ENCODE results near the gene MBP. TPM values are rescaled to one million over a fixed set of nuclear protein-coding genes. Genes with fewer than 3 reads are reported as not detected.
"Not testable (repeated sequence)": the region's sequence is repeated elsewhere in the genome, so short reads cannot be mapped to it uniquely, and the experiment has no call there.

The MBP gene
- total RNA-seq, 1 donor from 2014 or later: 7.7 TPM

DNA sequence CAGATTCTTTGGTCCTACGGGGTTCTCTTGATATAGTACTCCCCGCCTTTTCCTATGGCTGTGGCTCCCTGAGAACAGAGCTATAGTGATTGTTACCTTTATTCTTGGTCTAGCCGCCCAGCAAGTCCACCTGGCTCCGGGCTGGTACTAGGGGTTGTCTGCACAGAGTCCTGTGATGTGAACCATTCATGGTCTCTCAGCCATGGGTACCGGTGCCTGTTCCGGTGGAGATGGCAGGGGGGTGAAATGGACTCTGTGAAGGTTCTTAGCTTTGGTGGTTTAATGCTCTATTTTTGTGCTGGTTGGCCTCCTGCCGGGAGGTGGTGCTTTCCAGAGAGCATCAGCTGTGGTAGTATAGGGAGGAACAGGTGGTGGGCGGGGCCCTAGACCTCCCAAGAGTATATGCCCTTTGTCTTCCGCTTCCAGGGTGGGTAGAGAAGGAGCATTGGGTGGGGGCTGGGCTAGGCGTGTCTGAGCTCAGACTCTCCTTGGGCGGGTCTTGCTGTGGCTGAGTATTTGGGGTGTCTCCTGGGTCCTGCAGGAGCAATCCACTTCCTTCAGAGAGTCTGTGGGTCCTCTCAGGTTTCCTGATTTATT, 166.9 kb downstream of the MBP start:
- FAIRE-seq; DNase-seq (ENCODE audit: low spot score in 2 of 2): not testable (repeated sequence)

DNA sequence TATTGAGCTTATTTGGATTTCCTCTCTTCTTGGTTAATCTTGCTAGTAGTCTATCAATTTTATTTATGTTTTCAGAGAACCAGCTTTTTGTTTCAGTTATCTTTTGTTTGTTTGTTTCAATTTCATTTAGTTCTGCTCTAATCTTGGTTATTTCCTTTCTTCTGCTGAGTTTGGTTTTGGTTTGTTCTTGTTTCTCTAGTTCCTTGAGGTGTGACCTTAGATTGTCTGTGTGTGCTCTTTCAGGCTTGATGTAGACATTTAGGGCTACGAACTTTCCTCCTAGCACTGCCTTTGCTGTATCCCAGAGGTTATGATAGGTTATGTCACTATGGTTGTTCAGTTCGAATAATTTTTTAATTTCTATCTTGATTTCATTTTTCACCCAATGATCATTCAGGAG, 168.6 kb downstream of the MBP start:
- DNase-seq (ENCODE audit: low spot score in 2 of 2): no peak

DNA sequence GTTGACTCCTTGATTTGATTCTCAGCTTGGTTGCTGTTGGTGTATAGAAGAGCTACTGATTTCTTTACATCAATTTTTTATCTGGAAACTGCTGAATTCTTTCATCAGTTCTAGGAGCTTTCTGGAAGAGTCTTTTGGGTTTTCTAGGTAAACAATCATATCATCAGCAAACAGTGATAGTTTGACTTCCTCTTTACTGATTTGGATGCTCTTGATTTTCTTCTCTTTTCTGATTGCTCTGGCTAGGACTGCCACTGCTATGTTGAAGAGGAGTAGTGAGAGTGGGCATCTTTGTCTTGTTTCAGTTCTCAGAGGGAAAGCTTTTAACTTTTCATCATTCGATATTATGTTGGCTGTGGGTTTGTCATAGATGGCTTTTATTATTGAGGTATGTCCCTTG, 169.7 kb downstream of the MBP start:
- no peak for DNase-seq (ENCODE audit: low spot score in 2 of 2)
- no peak for FAIRE-seq

More for the DNA sequence above, 168.6 kb downstream of the MBP start:
- FAIRE-seq: no peak

DNA sequence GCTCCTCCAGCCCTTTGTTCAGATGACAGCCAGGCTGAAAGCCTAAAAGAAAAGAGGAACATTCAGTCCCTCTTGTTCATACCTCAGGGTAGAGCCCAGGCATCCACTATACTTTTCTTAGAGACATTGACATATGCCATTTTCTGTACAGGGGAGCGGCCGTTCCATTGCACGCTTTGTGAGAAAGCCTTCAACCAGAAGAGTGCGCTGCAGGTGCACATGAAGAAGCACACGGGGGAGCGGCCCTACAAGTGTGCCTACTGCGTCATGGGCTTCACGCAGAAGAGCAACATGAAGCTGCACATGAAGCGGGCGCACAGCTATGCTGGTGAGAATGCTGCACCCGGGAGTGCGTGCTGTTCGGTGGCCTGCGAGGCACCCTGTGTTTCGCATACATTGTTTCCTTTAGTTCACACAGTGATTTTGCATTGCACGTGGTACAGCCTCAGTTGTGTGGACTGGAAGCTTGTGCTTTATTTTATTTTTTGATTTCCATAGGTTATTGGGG, 172.0 kb downstream of the MBP start:
- DNase-seq (ENCODE audit: low spot score in 2 of 2): no peak
- no peak for FAIRE-seq

DNA sequence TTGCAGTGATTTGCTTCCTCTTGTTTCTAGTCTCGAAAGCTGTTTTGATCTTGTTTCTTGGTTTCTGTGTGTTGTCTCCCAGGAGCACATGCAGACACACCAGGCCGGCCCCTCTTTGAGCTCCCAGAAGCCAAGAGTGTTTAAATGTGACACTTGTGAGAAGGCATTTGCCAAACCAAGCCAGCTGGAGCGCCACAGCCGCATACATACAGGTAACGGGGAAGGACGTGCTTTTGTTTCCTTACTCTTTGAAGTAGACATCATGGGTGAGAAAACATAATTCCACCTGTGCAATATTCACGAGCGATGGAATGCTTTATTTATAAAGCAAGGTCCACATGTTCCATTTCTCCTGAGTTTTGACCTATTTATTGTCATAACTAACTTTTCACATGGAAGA, 173.0 kb downstream of the MBP start:
- FAIRE-seq: no peak
- DNase-seq (ENCODE audit: low spot score in 2 of 2): no peak

DNA sequence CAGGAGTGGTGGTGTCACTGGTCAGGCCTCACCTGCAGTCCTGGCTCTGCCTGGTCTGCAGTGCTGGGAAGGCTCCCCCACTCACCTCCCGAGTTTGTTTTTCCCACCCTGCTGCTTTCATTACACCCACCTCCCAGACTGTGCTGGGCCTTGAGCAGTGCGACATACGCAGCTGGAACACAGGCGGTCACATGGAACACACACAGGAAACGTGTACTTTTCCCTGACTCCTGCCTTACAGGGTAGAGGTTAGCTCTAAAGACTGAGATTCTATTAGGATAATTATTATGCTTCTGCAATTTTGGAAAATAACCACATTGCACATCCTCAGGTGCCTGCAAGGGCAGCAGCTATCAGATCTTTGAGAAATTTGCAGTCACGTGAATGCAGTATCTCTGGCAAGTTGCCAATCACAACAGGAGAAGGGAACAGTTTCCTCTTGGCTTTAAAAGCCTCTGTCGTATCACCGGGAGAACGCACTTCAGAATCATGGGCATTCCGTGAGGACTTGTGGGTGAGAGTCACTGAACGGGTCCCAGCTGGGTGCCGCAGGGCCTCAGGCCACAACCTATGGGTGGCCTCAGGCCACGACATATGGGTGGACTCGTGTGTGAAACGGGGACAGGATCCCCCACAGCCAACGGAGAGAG, 173.8 kb downstream of the MBP start:
- no peak for FAIRE-seq
- DNase-seq (ENCODE audit: low spot score in 2 of 2): no peak

DNA sequence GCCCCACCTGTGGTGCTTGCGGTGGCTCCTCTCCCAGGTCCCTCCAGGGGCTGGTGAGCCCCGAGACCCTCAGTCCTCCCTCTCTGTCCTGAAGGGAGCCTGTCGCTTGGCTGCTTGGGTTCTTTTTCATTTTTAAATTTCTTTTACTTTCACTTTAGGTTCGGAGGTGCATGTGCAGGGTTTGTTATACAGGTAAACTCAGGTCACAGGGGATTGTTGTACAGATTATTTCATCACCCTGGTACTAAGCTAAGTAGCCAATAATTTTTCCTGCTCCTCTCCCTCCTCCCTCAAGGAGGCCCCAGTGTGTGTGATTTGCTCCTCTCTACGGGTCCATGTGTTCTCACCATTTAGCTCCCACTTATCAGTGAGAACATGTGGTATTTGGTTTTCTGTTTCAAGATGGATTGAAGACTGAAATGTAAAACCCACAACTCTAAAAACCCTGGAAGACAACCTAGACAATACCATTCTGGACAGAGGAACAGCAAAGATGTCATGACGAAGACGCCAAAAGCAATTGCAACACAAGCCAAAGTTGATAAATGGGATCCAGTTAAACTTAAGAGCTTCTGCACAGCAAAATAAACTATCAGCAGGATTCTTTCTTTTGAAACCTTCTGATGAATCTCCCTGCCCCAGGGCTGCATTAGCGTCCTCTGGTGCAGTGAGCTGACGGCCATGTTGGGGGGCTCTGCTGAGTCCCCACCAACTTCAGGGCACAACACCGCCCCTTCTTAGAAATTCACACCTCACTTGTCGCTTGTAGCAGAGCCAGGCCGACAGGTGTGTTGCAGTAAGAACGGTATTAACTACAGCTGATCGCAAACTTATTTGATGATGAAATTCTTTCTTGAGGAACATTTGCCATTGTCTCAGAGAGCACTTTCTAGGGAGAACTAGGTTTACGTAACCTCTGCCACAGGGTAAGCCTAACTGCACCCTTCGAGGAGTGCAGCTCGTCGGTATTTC, 174.9 kb downstream of the MBP start:
- no peak for FAIRE-seq

DNA sequence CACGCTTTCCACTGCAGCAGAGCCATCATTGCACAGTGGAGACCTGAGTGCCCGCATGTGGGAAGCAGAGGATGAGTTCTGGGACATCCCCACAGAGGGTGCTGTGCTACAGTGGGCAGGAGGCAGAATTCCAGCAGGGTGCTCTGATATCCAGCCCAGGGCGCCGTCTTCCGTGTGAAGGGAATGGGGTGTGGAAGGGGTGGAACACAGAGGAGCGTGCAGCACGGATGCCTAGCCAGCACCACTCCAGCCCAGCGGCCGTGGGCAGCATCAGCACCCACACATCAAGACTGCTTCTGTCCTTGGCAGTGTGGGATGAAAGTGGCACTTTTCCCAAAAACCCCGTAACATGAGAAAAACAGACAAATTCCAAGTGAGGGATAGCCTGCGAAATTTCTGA, 175.9 kb downstream of the MBP start:
- DNase-seq (ENCODE audit: low spot score in 2 of 2) (no peak), FAIRE-seq (no peak)

More for the DNA sequence above, 174.9 kb downstream of the MBP start:
- no peak for DNase-seq (ENCODE audit: low spot score in 2 of 2)

DNA sequence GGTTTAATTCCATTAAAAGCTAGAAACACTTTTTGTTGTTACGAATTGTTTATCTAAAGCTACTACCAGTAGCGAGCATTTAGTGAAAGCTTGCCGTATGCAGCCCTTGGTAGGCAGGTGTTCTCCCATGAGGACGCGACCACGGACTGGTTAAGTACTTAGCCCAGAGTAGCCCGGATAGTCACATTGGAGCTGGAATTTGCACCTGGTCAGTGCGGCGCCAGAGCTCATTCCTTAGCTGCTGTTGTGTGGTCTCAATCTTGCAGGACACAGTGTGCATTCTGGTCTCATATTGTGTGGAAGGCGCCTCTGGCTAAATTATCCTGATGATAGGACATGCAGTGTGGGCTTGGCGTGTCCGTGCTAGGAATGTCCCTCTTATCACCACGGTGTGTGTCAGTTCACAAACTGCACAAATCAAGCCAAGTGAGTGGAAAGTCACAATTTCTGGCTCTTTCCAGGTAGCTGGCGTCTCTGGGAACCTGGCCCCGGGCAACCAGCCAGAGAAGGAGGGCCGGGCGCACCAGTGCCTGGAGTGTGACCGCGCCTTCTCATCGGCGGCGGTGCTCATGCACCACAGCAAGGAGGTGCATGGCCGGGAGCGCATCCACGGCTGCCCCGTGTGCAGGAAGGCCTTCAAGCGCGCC, 176.9 kb downstream of the MBP start:
- DNase-seq (ENCODE audit: low spot score in 2 of 2): no peak
- no peak for FAIRE-seq

DNA sequence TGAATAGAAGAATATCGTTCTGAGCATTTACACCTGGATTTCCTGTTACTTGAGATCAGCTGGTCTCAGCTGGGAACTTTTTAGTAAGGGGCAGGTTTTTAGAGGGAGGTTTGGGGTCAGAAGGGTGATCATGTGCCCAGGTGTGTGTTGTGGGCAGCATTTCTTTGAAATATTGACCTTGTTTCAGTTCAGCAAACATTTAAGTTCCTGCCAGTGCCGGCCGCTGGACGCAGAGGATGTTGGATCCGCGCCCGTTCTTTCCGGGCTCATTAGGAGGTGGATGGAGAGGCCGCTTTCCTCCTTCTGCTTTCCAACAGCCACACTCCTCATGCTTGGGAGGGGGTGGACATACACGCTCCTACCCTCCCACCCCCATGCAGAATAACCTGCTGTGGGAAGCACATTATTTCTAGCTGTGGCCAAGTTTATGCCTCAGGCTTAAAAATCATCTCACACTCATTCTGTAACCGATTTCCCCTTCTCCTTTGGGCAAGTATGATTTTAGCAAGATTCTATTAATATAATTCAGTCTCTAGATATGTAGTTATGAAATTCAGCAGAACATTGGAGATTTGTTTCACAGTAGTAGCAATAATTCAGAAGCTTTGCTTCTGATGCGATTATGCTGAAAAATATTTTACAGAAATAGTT, 178.9 kb downstream of the MBP start:
- FAIRE-seq (no peak), DNase-seq (ENCODE audit: low spot score in 2 of 2) (peak in 1 of 2 donors; percentile 33)

DNA sequence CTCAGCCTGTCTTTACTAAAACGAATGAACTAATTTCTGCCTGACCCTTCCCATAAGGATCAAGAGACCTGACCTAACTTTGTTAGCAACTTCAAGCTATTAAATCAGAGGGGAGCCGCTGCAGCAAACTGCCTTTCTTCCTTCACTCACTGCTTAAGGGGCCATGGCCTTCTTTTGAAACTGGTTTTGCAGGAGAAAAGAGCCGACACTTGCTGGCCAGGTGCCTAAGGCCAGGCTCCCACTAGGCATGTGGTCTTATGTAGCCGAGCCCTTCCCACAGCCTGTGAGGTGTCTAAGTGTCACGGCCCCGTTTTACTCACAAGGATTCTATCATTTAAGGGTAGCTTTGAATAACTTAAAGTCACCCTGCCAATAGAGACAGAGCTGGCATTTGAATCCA, 179.4 kb downstream of the MBP start:
- DNase-seq (ENCODE audit: low spot score in 2 of 2) (no peak), FAIRE-seq (no peak)

DNA sequence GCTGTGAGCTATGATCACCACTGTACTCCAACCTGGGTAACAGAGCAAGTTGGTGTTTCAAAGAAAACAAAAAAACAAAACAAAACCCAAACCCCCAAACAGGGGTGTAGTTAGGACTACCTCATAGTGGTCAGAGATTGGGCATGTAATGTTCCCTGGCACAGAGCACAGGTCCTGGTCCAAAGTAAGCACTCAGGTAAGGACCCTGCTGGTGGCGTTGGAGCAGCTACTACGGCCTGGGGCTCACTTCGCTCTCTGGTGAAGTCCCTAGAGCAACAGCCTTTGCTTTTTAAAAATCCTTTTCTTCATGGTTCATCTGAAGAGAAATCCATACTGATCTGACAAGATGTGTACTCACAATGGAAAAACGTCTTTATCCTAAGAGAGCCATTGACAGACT, 179.8 kb downstream of the MBP start:
- FAIRE-seq: no peak
- DNase-seq (ENCODE audit: low spot score in 2 of 2): no peak

DNA sequence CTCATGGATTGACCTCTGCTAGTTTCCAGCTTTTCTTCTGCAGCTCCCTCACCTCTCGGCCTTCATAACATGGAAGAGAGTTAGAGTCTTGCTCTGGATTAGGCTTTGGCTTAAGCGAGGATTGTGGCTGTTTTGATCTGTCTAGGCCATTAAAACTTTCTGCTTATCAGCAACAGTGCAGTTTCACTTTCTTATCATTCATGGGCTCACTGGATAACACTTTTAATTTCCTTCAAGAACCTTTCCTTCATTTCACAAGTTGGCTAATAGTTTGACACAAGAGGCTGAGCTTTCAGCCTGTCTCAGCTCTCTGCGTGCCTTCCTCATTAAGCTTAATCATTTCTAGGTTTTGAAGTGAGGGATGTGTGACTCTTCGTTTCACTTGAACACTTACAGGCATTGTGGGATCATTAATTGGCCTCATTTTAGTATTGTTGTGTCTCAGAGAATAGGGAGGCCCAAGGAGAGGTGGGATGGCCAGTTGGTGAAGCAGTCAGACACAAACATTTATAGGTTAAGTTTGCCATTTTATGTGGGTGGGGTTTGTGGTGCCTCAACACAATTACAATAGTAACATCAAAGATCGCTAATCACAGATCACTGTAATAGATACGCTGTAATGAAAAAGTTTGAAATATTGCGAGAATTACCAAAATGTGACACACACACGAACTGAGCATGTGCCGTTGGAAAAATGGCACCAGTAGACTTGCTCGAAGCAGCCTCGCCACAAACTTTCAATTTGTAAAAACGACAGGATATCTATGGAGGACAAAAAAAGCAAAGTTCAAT, 180.9 kb downstream of the MBP start:
- FAIRE-seq: no peak

DNA sequence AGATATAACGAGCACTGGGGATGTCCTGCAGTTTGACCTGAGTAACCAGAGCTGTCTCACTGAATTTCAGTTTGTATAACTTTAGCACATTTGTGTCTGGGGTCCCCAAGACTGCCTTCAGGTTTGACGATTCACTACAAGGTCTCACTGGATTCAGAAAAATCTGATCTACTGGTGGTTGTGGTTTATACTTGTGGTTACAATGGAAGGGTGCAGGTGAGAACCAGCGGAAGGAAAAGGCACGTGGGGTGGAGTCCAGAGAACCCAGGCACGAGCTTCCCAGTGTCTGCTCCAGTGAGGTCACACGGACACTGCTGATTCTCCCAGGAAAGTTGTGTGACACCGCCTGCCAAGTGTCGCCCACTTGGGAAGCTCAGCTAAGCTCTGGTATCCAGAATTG, 184.2 kb downstream of the MBP start:
- FAIRE-seq: no peak
- no peak for DNase-seq (ENCODE audit: low spot score in 2 of 2)

More for the DNA sequence above, 180.9 kb downstream of the MBP start:
- DNase-seq (ENCODE audit: low spot score in 2 of 2): no peak

DNA sequence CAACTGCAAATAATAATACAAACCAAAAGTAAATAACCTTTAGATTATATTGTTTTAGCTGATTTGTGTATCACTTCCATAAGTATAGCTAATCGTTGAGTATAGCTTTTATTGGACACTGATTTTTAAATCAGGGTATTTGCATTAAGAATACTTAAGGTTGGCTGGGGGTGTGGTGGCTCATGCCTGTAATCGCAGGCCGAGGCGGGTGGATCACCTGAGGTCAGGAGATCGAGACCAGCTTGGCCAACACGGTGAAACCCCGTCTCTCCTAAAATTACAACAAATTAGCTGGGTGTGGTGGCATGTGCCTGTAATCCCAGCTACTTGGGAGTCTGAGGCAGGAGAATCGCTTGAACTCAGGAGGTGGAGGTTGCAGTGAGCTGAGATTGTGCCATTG, 188.2 kb downstream of the MBP start:
- FAIRE-seq: not testable (repeated sequence)

DNA sequence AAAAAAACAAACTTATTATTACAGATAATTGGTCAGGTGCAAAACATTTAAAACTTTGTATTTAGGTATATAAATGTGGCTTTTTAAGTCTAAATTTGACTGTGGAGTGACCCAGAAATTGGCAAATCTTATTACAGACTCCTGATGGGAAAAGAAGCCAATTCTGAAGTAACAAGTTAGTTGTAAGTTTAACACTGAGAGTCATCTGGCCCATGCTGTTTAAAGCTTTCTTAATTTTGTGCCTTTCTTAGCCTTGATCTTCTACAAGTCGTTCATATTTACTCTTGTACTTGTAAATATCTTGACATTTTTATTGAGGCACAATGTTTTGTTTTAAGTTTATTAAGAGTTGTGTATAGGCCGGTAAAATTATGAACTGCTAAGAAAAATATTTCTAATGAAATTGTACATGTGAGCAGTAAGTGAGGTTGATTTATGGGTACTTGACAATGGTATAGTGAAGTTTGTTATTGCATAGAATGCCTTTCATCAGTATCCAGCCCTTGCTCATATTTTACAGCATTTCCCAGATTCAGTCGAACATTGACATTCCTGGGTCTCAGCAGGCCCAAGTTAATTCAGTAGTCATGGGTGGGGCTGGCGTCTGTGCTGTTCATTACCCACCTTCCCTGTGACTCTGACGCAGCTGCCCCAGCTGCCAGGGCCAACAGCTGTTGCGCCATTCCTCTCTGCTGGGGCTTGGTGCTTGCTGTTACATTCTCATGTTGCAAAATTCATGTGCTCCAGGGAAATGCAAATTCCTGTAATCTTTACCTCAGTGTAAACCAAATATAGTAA, 188.8 kb downstream of the MBP start:
- DNase-seq (ENCODE audit: low spot score in 2 of 2): no peak

More for the DNA sequence above, 188.2 kb downstream of the MBP start:
- not testable (repeated sequence) for DNase-seq (ENCODE audit: low spot score in 2 of 2)

DNA sequence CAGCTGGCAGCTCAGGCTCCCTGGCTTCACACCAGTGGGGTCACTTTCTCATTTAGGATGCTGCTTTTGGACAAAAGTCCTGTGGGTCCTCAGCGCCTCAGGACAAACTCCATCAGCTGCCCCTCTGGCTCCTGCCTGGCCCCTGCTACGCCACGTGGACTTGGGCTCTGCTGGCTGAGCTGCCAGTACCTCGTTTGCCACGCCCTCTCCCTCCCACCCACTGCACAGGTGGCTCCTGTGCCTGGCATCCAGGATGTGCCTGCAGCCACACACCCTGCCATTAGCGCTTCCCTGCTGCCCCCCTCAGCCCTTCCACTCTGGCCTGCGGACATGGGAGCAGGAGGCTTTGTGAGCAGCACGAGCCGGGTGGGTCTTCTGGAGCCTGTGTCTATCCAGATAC, 191.3 kb downstream of the MBP start:
- DNase-seq (ENCODE audit: low spot score in 2 of 2) (no peak), FAIRE-seq (no peak)

More for the DNA sequence above, 188.8 kb downstream of the MBP start:
- FAIRE-seq: no peak

DNA sequence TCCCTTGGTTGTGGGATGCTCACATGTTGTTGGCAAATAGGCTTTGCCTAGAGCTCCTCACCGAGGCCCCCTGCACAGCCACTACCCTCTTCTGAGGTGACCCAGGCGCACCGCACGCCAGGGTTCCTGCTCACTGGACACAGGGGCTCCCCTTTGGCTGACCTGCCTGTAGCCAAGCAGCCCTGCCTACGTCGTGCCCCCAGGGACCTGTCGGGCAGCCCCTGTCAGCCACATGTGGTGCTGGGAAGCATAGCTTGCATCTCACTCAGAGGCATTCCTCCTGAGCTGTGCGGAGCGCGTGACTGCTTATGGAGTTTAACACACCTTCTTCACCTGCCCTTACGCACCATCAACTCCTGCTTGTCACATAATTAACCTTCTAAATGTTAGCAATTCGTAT, 194.0 kb downstream of the MBP start:
- DNase-seq (ENCODE audit: low spot score in 2 of 2): no peak

More for the DNA sequence above, 194.0 kb downstream of the MBP start:
- FAIRE-seq: no peak
